ENCODE measurements around the gene LNX1. TPM values are rescaled to one million over a fixed set of nuclear protein-coding genes. Genes with fewer than 3 reads are reported as not detected.

LNX1 gene
- total RNA-seq, 1 experiment from 2014 or later = 1.7 TPM

- Histone ChIP-seq H2AFZ (ENCODE audit: low read length) (no peak overlapping the region), H3K4ac (ENCODE audit: low read depth, low read length) (no peak overlapping the region), H3K9me3 (ENCODE audit: control insufficient read depth, low read depth, low read length) (no peaks in the 10 kb centered on the region), H4K20me1 (ENCODE audit: control insufficient read depth, insufficient read depth, insufficient read length) (no peaks in the 10 kb centered on the region), H2BK15ac (ENCODE audit: low read depth, low read length) (no peak overlapping the region), H3K18ac (ENCODE audit: insufficient read length, low read depth, low read length) (no peak overlapping the region), H3K4me1 (ENCODE audit: insufficient read depth, low read length) (no peaks in the 10 kb centered on the region), H3K27ac (ENCODE audit: insufficient read length, low read depth, low read length) (no peak overlapping the region), H2BK20ac (ENCODE audit: low read depth, low read length, poor library complexity, severe bottlenecking) (no peak overlapping the region), H2BK120ac (ENCODE audit: low read depth, low read length, poor library complexity, severe bottlenecking) (no peak overlapping the region), H3K23ac (ENCODE audit: insufficient read length, low read depth, low read length) (no peak overlapping the region), H3K23me2 (ENCODE audit: insufficient read length, low read depth, low read length, poor library complexity, severe bottlenecking) (no peaks in the 10 kb centered on the region), H3K79me2 (ENCODE audit: insufficient read depth, low read length) (no peaks in the 10 kb centered on the region), H2BK12ac (ENCODE audit: insufficient read length, low read depth, low read length) (no peak overlapping the region), H4K5ac (ENCODE audit: insufficient read length, low read depth, low read length) (no peak overlapping the region), H3K27me3 (ENCODE audit: insufficient read depth, low read length) (no peaks in the 10 kb centered on the region), H4K91ac (ENCODE audit: insufficient read length, low read depth, low read length) (no peak overlapping the region), H3K79me1 (ENCODE audit: insufficient read depth, low read depth, low read length, poor library complexity, severe bottlenecking) (no peaks in the 10 kb centered on the region), H3K56ac (ENCODE audit: insufficient read length, low read depth, low read length) (no peak overlapping the region), H3K14ac (ENCODE audit: insufficient read depth, low read length) (no peak overlapping the region), H4K8ac (replicated peaks; ENCODE audit: insufficient read length, low read depth, low read length) (no peak overlapping the region), H3K4me2 (ENCODE audit: insufficient read depth, insufficient read length, low read length) (no peak overlapping the region), H2BK5ac (ENCODE audit: insufficient read length, low read length) (no peak overlapping the region), H3K9ac (ENCODE audit: extremely low read depth, insufficient read length, low read length) (no peak overlapping the region), H3T11ph (ENCODE audit: low read length) (no peak overlapping the region), H2AK5ac (ENCODE audit: insufficient read length, low read length) (no peak overlapping the region)
- peaks cover 14 to 16% of the 10 kb centered on the region in 2 experiments for H3K4me1 Mint-ChIP-seq
- H3K4me3 Mint-ChIP-seq = no peak overlapping the region
- no CpG with 5 or more reads among the region's 3 CpGs for WGBS (ENCODE audit: extremely low coverage, insufficient read length, low lambda C conversion rate)
- no peaks in the 10 kb centered on the region for H3K9me3 Mint-ChIP-seq
- no peaks in the 10 kb centered on the region; a peak in 1 of 7 replicates for H3K36me3 Mint-ChIP-seq (ENCODE audit: insufficient read depth in 1 of 3, low read depth in 3 of 3)
- H3K27ac Mint-ChIP-seq = no peak overlapping the region
- TF ChIP-seq, protein P1, sequence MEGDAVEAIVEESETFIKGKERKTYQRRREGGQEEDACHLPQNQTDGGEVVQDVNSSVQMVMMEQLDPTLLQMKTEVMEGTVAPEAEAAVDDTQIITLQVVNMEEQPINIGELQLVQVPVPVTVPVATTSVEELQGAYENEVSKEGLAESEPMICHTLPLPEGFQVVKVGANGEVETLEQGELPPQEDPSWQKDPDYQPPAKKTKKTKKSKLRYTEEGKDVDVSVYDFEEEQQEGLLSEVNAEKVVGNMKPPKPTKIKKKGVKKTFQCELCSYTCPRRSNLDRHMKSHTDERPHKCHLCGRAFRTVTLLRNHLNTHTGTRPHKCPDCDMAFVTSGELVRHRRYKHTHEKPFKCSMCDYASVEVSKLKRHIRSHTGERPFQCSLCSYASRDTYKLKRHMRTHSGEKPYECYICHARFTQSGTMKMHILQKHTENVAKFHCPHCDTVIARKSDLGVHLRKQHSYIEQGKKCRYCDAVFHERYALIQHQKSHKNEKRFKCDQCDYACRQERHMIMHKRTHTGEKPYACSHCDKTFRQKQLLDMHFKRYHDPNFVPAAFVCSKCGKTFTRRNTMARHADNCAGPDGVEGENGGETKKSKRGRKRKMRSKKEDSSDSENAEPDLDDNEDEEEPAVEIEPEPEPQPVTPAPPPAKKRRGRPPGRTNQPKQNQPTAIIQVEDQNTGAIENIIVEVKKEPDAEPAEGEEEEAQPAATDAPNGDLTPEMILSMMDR (conservative IDR thresholded peaks at IDR 0.05) = peak; percentile 78
- DNase-seq = no peak
- H3K27me3 Mint-ChIP-seq (ENCODE audit: low read depth) = no peaks in the 10 kb centered on the region; the same call in 1 of the 2 replicates
Observed at GRCh38 chr4:53490965-53491622, 100.2 kb downstream of the LNX1 start.
